ENCODE measurements around the gene LRRC8D.

The LRRC8D gene

GRCh38 chr1:89847191-89847729, 26.4 kb downstream of the LRRC8D start:
- Mint-ChIP-seq H3K9me3 (no peaks in the 10 kb centered on the region), H3K27ac (peak overlapping the region in 1 of 2 donors; percentile 26), H3K36me3 (ENCODE audit: insufficient read depth) (peaks cover 2% of the 10 kb centered on the region), H3K27me3 (no peaks in the 10 kb centered on the region), H3K4me1 (ENCODE audit: low read depth in 2 of 2) (peaks cover 32 to 51% of the 10 kb centered on the region in 2 donors), H3K4me3 (no peak overlapping the region)
- ATAC-seq (replicated peaks) (no peak), DNase-seq (no peak)

- no peak for ATAC-seq (replicated peaks)
- Mint-ChIP-seq H3K4me3 (no peak overlapping the region), H3K36me3 (ENCODE audit: insufficient read depth) (peaks cover 5% of the 10 kb centered on the region), H3K27ac (no peak overlapping the region), H3K4me1 (ENCODE audit: low read depth in 2 of 2) (peaks cover 17 to 28% of the 10 kb centered on the region in 2 donors), H3K9me3 (no peaks in the 10 kb centered on the region), H3K27me3 (no peaks in the 10 kb centered on the region)
- DNase-seq: no peak
Measured at GRCh38 chr1:89850844-89851415, 30.1 kb downstream of the LRRC8D start.

- no peak overlapping the region for H3K27ac Mint-ChIP-seq
- H3K27me3 Mint-ChIP-seq: no peaks in the 10 kb centered on the region
- peaks cover 11 to 16% of the 10 kb centered on the region in 2 donors for H3K4me1 Mint-ChIP-seq (ENCODE audit: low read depth in 2 of 2)
- H3K4me3 Mint-ChIP-seq: no peak overlapping the region
- ATAC-seq (replicated peaks) (no peak), DNase-seq (no peak)
- no peaks in the 10 kb centered on the region for H3K9me3 Mint-ChIP-seq
- peaks cover 5% of the 10 kb centered on the region for H3K36me3 Mint-ChIP-seq (ENCODE audit: insufficient read depth)
Measured at GRCh38 chr1:89854140-89854539, 33.3 kb downstream of the LRRC8D start.

- peaks cover 5% of the 10 kb centered on the region for H3K36me3 Mint-ChIP-seq (ENCODE audit: insufficient read depth)
- peak overlapping the region in 1 of 2 donors; percentile 46 for H3K4me3 Mint-ChIP-seq
- DNase-seq: no peak
- no peaks in the 10 kb centered on the region for H3K9me3 Mint-ChIP-seq
- H3K27ac Mint-ChIP-seq: no peak overlapping the region
- H3K27me3 Mint-ChIP-seq: no peaks in the 10 kb centered on the region
- ATAC-seq (replicated peaks): peak; percentile 94
- H3K4me1 Mint-ChIP-seq (ENCODE audit: low read depth in 2 of 2): peaks cover 3 to 8% of the 10 kb centered on the region in 2 donors
Measured at GRCh38 chr1:89855413-89856123, 34.7 kb downstream of the LRRC8D start.

GRCh38 chr1:89863165-89863830, 42.5 kb downstream of the LRRC8D start:
- no peaks in the 10 kb centered on the region for H3K27me3 Mint-ChIP-seq
- peak overlapping the region in 1 of 2 donors; percentile 44 for H3K4me3 Mint-ChIP-seq
- DNase-seq (no peak), ATAC-seq (replicated peaks) (peak; percentile 44)
- no peaks in the 10 kb centered on the region for H3K9me3 Mint-ChIP-seq
- H3K4me1 Mint-ChIP-seq (ENCODE audit: low read depth in 2 of 2): peaks cover 18 to 22% of the 10 kb centered on the region in 2 donors
- H3K27ac Mint-ChIP-seq: peak overlapping the region; percentile 7 to 92
- no peaks in the 10 kb centered on the region for H3K36me3 Mint-ChIP-seq (ENCODE audit: insufficient read depth)

GRCh38 chr1:89865498-89866382, 44.9 kb downstream of the LRRC8D start:
- Mint-ChIP-seq H3K36me3 (ENCODE audit: insufficient read depth) (peaks cover 9% of the 10 kb centered on the region), H3K4me1 (ENCODE audit: low read depth in 2 of 2) (peaks cover 26 to 30% of the 10 kb centered on the region in 2 donors), H3K27ac (no peak overlapping the region), H3K4me3 (no peak overlapping the region), H3K9me3 (no peaks in the 10 kb centered on the region), H3K27me3 (no peaks in the 10 kb centered on the region)
- no peak for ATAC-seq (replicated peaks)
- no peak for DNase-seq

- Mint-ChIP-seq H3K36me3 (ENCODE audit: insufficient read depth) (peaks cover 9% of the 10 kb centered on the region), H3K27ac (no peak overlapping the region), H3K4me3 (no peak overlapping the region), H3K4me1 (ENCODE audit: low read depth in 2 of 2) (peaks cover 28 to 35% of the 10 kb centered on the region in 2 donors), H3K9me3 (no peaks in the 10 kb centered on the region), H3K27me3 (no peaks in the 10 kb centered on the region)
- ATAC-seq (replicated peaks): no peak
- no peak for DNase-seq
Measured at GRCh38 chr1:89866568-89866967, 45.7 kb downstream of the LRRC8D start.

- H3K27ac Mint-ChIP-seq: peak overlapping the region in 1 of 2 donors; percentile 49
- H3K4me3 Mint-ChIP-seq: no peak overlapping the region
Measured at GRCh38 chr1:89870998-89871397, 50.2 kb downstream of the LRRC8D start.

GRCh38 chr1:89871768-89872473, 51.1 kb downstream of the LRRC8D start:
- DNase-seq (no peak), ATAC-seq (replicated peaks) (no peak)
- no peak overlapping the region for H3K4me3 Mint-ChIP-seq
- no peaks in the 10 kb centered on the region for H3K27me3 Mint-ChIP-seq
- H3K27ac Mint-ChIP-seq: peak overlapping the region; percentile 25 to 49
- peaks cover 9% of the 10 kb centered on the region for H3K36me3 Mint-ChIP-seq (ENCODE audit: insufficient read depth)
- H3K4me1 Mint-ChIP-seq (ENCODE audit: low read depth in 2 of 2): peaks cover 14 to 44% of the 10 kb centered on the region in 2 donors
- no peaks in the 10 kb centered on the region for H3K9me3 Mint-ChIP-seq

More at GRCh38 chr1:89870998-89871397, 50.2 kb downstream of the LRRC8D start:
- ATAC-seq (replicated peaks): peak; percentile 76
- H3K27me3 Mint-ChIP-seq: no peaks in the 10 kb centered on the region
- DNase-seq: no peak
- H3K9me3 Mint-ChIP-seq: no peaks in the 10 kb centered on the region
- peaks cover 13 to 37% of the 10 kb centered on the region in 2 donors for H3K4me1 Mint-ChIP-seq (ENCODE audit: low read depth in 2 of 2)
- H3K36me3 Mint-ChIP-seq (ENCODE audit: insufficient read depth): peaks cover 9% of the 10 kb centered on the region

- ATAC-seq (replicated peaks) (no peak), DNase-seq (no peak)
- no peaks in the 10 kb centered on the region for H3K9me3 Mint-ChIP-seq
- peaks cover 9% of the 10 kb centered on the region for H3K36me3 Mint-ChIP-seq (ENCODE audit: insufficient read depth)
- H3K27me3 Mint-ChIP-seq: no peaks in the 10 kb centered on the region
- H3K4me3 Mint-ChIP-seq: no peak overlapping the region
- peaks cover 14 to 44% of the 10 kb centered on the region in 2 donors for H3K4me1 Mint-ChIP-seq (ENCODE audit: low read depth in 2 of 2)
- peak overlapping the region in 1 of 2 donors; percentile 25 for H3K27ac Mint-ChIP-seq
Measured at GRCh38 chr1:89872567-89872966, 51.7 kb downstream of the LRRC8D start.

GRCh38 chr1:89873288-89873687, 52.5 kb downstream of the LRRC8D start:
- ATAC-seq (replicated peaks) (no peak), DNase-seq (no peak)
- no peak overlapping the region for H3K4me3 Mint-ChIP-seq
- no peaks in the 10 kb centered on the region for H3K9me3 Mint-ChIP-seq
- H3K36me3 Mint-ChIP-seq (ENCODE audit: insufficient read depth): peaks cover 9% of the 10 kb centered on the region
- peaks cover 14 to 47% of the 10 kb centered on the region in 2 donors for H3K4me1 Mint-ChIP-seq (ENCODE audit: low read depth in 2 of 2)
- no peak overlapping the region for H3K27ac Mint-ChIP-seq
- no peaks in the 10 kb centered on the region for H3K27me3 Mint-ChIP-seq

GRCh38 chr1:89873770-89874169, 52.9 kb downstream of the LRRC8D start:
- Mint-ChIP-seq H3K27me3 (no peaks in the 10 kb centered on the region), H3K4me3 (no peak overlapping the region), H3K9me3 (no peaks in the 10 kb centered on the region), H3K36me3 (ENCODE audit: insufficient read depth) (peaks cover 8% of the 10 kb centered on the region), H3K27ac (no peak overlapping the region), H3K4me1 (ENCODE audit: low read depth in 2 of 2) (peaks cover 17 to 50% of the 10 kb centered on the region in 2 donors)
- ATAC-seq (replicated peaks): no peak
- no peak for DNase-seq

Measured in effector memory CD8-positive, alpha-beta T cell (primary cell).